Right lobe of liver (tissue), 6 donors: Measurements from ENCODE around the gene C9orf50. TPM values are rescaled to one million over a fixed set of nuclear protein-coding genes. Genes with fewer than 3 reads are reported as not detected.

ENCODE experiments used
- ATAC-seq, 4 donors: fragments of 200-7000 bp; cut with Tn5 transposase; one replicate each; pipeline ENCODE4 v1.9.1; 2020; ENCODE audit warnings: mild to moderate bottlenecking in 4 of 4, moderate library complexity in 4 of 4
- DNase-seq, 3 donors: peaks; one replicate each; pipeline ENCODE4 v3.0.0-alpha.2; 2020
- H3K27ac ChIP-seq, 3 donors: fragments of 200-600 bp; one replicate each; pipeline ENCODE4 v1.8.0; 2022
- H3K27me3 ChIP-seq, 2 donors: fragments of 200-600 bp; one replicate each; pipeline ENCODE4 v1.8.0; 2022
- H3K36me3 ChIP-seq, 4 donors: fragments of 200-600 bp; sonication (generic) in 1 of 4; one replicate each; pipeline versions ENCODE4 v1.5.1 to v1.8.0; 2017 to 2022; ENCODE audit warnings: control low read depth in 1 of 4
- H3K4me1 ChIP-seq, 4 donors: fragments of 200-600 bp; sonication (generic) in 1 of 4; one replicate each; pipeline versions ENCODE4 v1.5.1 to v1.8.0; 2017 to 2022; ENCODE audit warnings: control low read depth in 1 of 4
- H3K4me3 ChIP-seq, 3 donors: fragments of 200-600 bp; one replicate each; pipeline ENCODE4 v1.8.0; 2022
- H3K9me3 ChIP-seq, 4 donors: fragments of 200-600 bp; sonication (generic) in 1 of 4; one replicate each; pipeline versions ENCODE4 v1.5.1 to v1.8.0; 2017 to 2022; ENCODE audit warnings: control low read depth in 1 of 4
- CTCF ChIP-seq, 4 donors: fragments of 200-600 bp in 3 of 4; fragments of 450-650 bp in 1 of 4; IDR thresholded peaks; one replicate each; pipeline versions ENCODE4 v1.5.1 to v1.8.0; 2016 to 2022; ENCODE audit warnings: antibody characterized with exemption in 4 of 4, mild to moderate bottlenecking in 2 of 4
- POLR2A ChIP-seq: fragments of 450-650 bp; IDR thresholded peaks from one replicate; pipeline ENCODE4 v1.6.1; 2017; ENCODE audit warnings: antibody characterized with exemption, mild to moderate bottlenecking
- WGBS: methylation state at CpG from one replicate; pipeline ENCODE4 v1.1.6; 2018; ENCODE audit warnings: low coverage, low lambda C conversion rate; ENCODE audit not compliant: insufficient coverage; ENCODE audit errors: missing lambda C conversion rate; 5-methylcytosine and 5-hydroxymethylcytosine counted together
- intact Hi-C, 2 donors: fragments of 100-400 bp; cut with DNase I; formaldehyde crosslinking; loops; one replicate each; pipeline versions ENCODE4 v1.11.2 to v1.14.1; 2022
- total RNA-seq, 6 experiments: library from RNA; depleted of rRNA in 2 of 6; stranded (reverse); fragments of >200 nt in 2 of 6; fragmentation: NEBNext Ultra II Directional in 3 of 6; extraction: Animal tissue kit (Norgen Biotek cat#: 25700) in 3 of 6; gene quantifications; one replicate each; pipeline versions ENCODE4 v1.1.0 to v1.2.4, GENCODE V29; 2016 to 2023
- donor health status: DM: no; HTN: yes; CAD: no.
- donor health status: DM: no; HTN: no; CAD: no.
- donor health status: DM: no; HTN: no; CAD: no.
- donor health status: DM: no; HTN: yes; CAD: no.
- donor health status: DM: no; HTN: yes; CAD: no.

The C9orf50 gene
- total RNA-seq, 6 experiments from 2014 or later = not detected

GRCh38 chr9:129575818-129576217, 45.1 kb downstream of the C9orf50 start:
- Histone ChIP-seq H3K36me3 (no peaks in the 10 kb centered on the region), H3K4me1 (peaks cover 0 to 9% (median 3%) of the 10 kb centered on the region in 4 donors), H3K9me3 (no peaks in the 10 kb centered on the region), H3K27me3 (no peaks in the 10 kb centered on the region), H3K27ac (no peak overlapping the region), H3K4me3 (no peak overlapping the region)
- DNase-seq = no peak
- intact Hi-C loops = no loop called here
- no peak for ATAC-seq
- 65% methylated on average over 7 of the region's 9 CpGs for WGBS
- TF ChIP-seq POLR2A = no peak
- no peak for TF ChIP-seq CTCF (IDR thresholded peaks at IDR 0.05)

GRCh38 chr9:129574911-129575585, 45.9 kb downstream of the C9orf50 start:
- intact Hi-C loops = no loop called here
- Histone ChIP-seq H3K36me3 (no peaks in the 10 kb centered on the region), H3K9me3 (no peaks in the 10 kb centered on the region), H3K4me3 (no peak overlapping the region), H3K27ac (no peak overlapping the region), H3K27me3 (no peaks in the 10 kb centered on the region), H3K4me1 (peaks cover 0 to 17% (median 7%) of the 10 kb centered on the region in 4 donors)
- TF ChIP-seq POLR2A = no peak
- TF ChIP-seq CTCF (IDR thresholded peaks at IDR 0.05) = no peak
- ATAC-seq (no peak), DNase-seq (no peak)
- 49% methylated on average over 9 of the region's 13 CpGs for WGBS

GRCh38 chr9:129573977-129574376, 46.9 kb downstream of the C9orf50 start:
- no peaks in the 10 kb centered on the region for H3K27me3 ChIP-seq
- H3K9me3 ChIP-seq = no peaks in the 10 kb centered on the region
- H3K4me1 ChIP-seq = peaks cover 0 to 28% (median 8%) of the 10 kb centered on the region in 4 donors
- intact Hi-C loops = no loop called here
- H3K36me3 ChIP-seq = no peaks in the 10 kb centered on the region
- H3K27ac ChIP-seq = no peak overlapping the region
- 100% methylated on average over 3 of the region's 5 CpGs for WGBS
- H3K4me3 ChIP-seq = no peak overlapping the region
- DNase-seq (no peak), ATAC-seq (no peak)
- TF ChIP-seq CTCF (IDR thresholded peaks at IDR 0.05) (no peak), POLR2A (no peak)

- no peaks in the 10 kb centered on the region for H3K36me3 ChIP-seq
- peaks cover 0 to 31% (median 8%) of the 10 kb centered on the region in 4 donors for H3K4me1 ChIP-seq
- no peak overlapping the region for H3K27ac ChIP-seq
- ATAC-seq = no peak
- WGBS = 80% methylated on average over 1 of the region's 10 CpGs
- TF ChIP-seq POLR2A (no peak), CTCF (IDR thresholded peaks at IDR 0.05) (no peak)
- DNase-seq = no peak
- no peak overlapping the region for H3K4me3 ChIP-seq
- no peaks in the 10 kb centered on the region for H3K27me3 ChIP-seq
- intact Hi-C loops = no loop called here
- H3K9me3 ChIP-seq = no peaks in the 10 kb centered on the region
These were observed 48.4 kb downstream of the C9orf50 start for GRCh38 chr9:129572517-129572916.
